Inferior parietal cortex (tissue), 1 donor: ENCODE data around the gene XPO5.

ENCODE experiments used
- DNase-seq: peaks from one replicate; pipeline ENCODE4 v3.0.0-alpha.2; 2016; ENCODE audit errors: extremely low spot score

Gene XPO5

GRCh38 chr6:43497689-43498088 is 78.1 kb downstream of the XPO5 start:
- DNase-seq, result no peak

- no peak for DNase-seq
Observed at GRCh38 chr6:43497129-43497396, 78.8 kb downstream of the XPO5 start.

- no peak for DNase-seq
Observed at GRCh38 chr6:43496370-43497128, 79.3 kb downstream of the XPO5 start.

GRCh38 chr6:43495409-43495941 is 80.4 kb downstream of the XPO5 start:
- DNase-seq, result no peak

GRCh38 chr6:43494766-43495165 is 81.1 kb downstream of the XPO5 start:
- no peak for DNase-seq

GRCh38 chr6:43494321-43494720 is 81.5 kb downstream of the XPO5 start:
- no peak for DNase-seq

GRCh38 chr6:43493833-43494232 is 82.0 kb downstream of the XPO5 start:
- no peak for DNase-seq

GRCh38 chr6:43493230-43493629 is 82.6 kb downstream of the XPO5 start:
- no peak for DNase-seq

GRCh38 chr6:43492673-43493072 is 83.2 kb downstream of the XPO5 start:
- DNase-seq, result no peak

- DNase-seq, result peak; percentile 73
Observed at GRCh38 chr6:43491750-43492661, 83.8 kb downstream of the XPO5 start.

- DNase-seq, result no peak
Observed at GRCh38 chr6:43490523-43490939, 85.3 kb downstream of the XPO5 start.

GRCh38 chr6:43489277-43490072 is 86.4 kb downstream of the XPO5 start:
- DNase-seq, result peak; percentile 88

- DNase-seq, result no peak
Observed at GRCh38 chr6:43488667-43489276, 87.1 kb downstream of the XPO5 start.

GRCh38 chr6:43481591-43482236 is 94.1 kb downstream of the XPO5 start:
- DNase-seq, result no peak

GRCh38 chr6:43481075-43481474 is 94.8 kb downstream of the XPO5 start:
- DNase-seq, result no peak

- no peak for DNase-seq
Observed at GRCh38 chr6:43478008-43478372, 97.8 kb downstream of the XPO5 start.

- peak; percentile 80 for DNase-seq
Observed at GRCh38 chr6:43477235-43478007, 98.4 kb downstream of the XPO5 start, which contains the start of gene TJAP1. Gene TJAP1 (plus strand): TSS chr6:43477570. CDS start chr6:43499002, 21,432 bp downstream.

GRCh38 chr6:43476746-43477145 is 99.1 kb downstream of the XPO5 start:
- DNase-seq, result no peak

- no peak for DNase-seq
Observed at GRCh38 chr6:43475516-43475915, 100.3 kb downstream of the XPO5 start.

GRCh38 chr6:43472515-43472914 is 103.3 kb downstream of the XPO5 start:
- no peak for DNase-seq
